HEK293T (cell line): Measurements from ENCODE around the gene TPD52L2.
A peak's percentile ranks its signal among the peaks of the same experiment; 100 is the strongest.

Source experiments
- CTCF ChIA-PET: fragments of 350-600 bp; formaldehyde crosslinking; extraction: SDS; loops from one replicate; lab custom pipeline; 2021; ENCODE audit warnings: antibody characterized with exemption, inconsistent platforms; lab: Yijun Ruan, JAX
- POLR2A ChIA-PET: fragments of 350-600 bp; formaldehyde crosslinking; extraction: SDS; loops from one replicate; lab custom pipeline; 2020; ENCODE audit warnings: antibody characterized with exemption, inconsistent platforms; lab: Yijun Ruan, JAX
- DNase-seq: peaks from one replicate; pipeline ENCODE4 v3.0.0; 2012; ENCODE audit warnings: mixed read lengths; ENCODE audit errors: extremely low spot score
- ARNT ChIP-seq: fragments of 450-650 bp; IDR thresholded peaks from 2 replicates; pipeline ENCODE4 v1.6.1; 2017; ENCODE audit warnings: mild to moderate bottlenecking
- BHLHE40 ChIP-seq: fragments of 450-650 bp; IDR thresholded peaks from 2 replicates; pipeline ENCODE4 v1.6.1; 2016; ENCODE audit warnings: mild to moderate bottlenecking, moderate library complexity, borderline replicate concordance
- CTBP1 ChIP-seq: fragments of 450-650 bp; IDR thresholded peaks from 2 replicates; pipeline ENCODE4 v1.6.1; 2016; ENCODE audit warnings: borderline replicate concordance
- ELF4 ChIP-seq: fragments of 450-650 bp; IDR thresholded peaks from 2 replicates; pipeline ENCODE4 v1.6.1; 2017; ENCODE audit warnings: antibody characterized with exemption
- FOXA1 ChIP-seq: fragments of 450-650 bp; IDR thresholded peaks from 2 replicates; pipeline ENCODE4 v1.6.1; 2016; ENCODE audit warnings: mild to moderate bottlenecking
- FOXK2 ChIP-seq: fragments of 450-650 bp; IDR thresholded peaks from 2 replicates; pipeline ENCODE4 v1.6.1; 2016; ENCODE audit warnings: mild to moderate bottlenecking
- FOXM1 ChIP-seq: fragments of 450-650 bp; IDR thresholded peaks from 2 replicates; pipeline ENCODE4 v1.6.1; 2017; ENCODE audit warnings: mild to moderate bottlenecking, borderline replicate concordance
- HDGF ChIP-seq: fragments of 450-650 bp; IDR thresholded peaks from 2 replicates; pipeline ENCODE4 v1.6.1; 2017; ENCODE audit warnings: antibody characterized with exemption, borderline replicate concordance
- L3MBTL2 ChIP-seq: fragments of 450-650 bp; conservative IDR thresholded peaks from 2 replicates; pipeline ENCODE4 v1.6.1; 2016; ENCODE audit warnings: mild to moderate bottlenecking
- LEF1 ChIP-seq: fragments of 450-650 bp; IDR thresholded peaks from 2 replicates; pipeline ENCODE4 v1.6.1; 2017; ENCODE audit warnings: mild to moderate bottlenecking, borderline replicate concordance
- NFRKB ChIP-seq: fragments of 450-650 bp; IDR thresholded peaks from 2 replicates; pipeline ENCODE4 v1.6.1; 2016; ENCODE audit warnings: mild to moderate bottlenecking, moderate library complexity
- PKNOX1 ChIP-seq: fragments of 450-650 bp; IDR thresholded peaks from 2 replicates; pipeline ENCODE4 v1.6.1; 2016
- SP1 ChIP-seq: fragments of 450-650 bp; IDR thresholded peaks from 2 replicates; pipeline ENCODE4 v1.6.1; 2017
- SUZ12 ChIP-seq: fragments of 450-650 bp; IDR thresholded peaks from 2 replicates; pipeline ENCODE4 v1.6.1; 2016; ENCODE audit warnings: mild to moderate bottlenecking
- TARDBP ChIP-seq: fragments of 450-650 bp; IDR thresholded peaks from 2 replicates; pipeline ENCODE4 v1.6.1; 2016
- ZNF384 ChIP-seq: fragments of 450-650 bp; IDR thresholded peaks from 2 replicates; pipeline ENCODE4 v1.6.1; 2016

Gene TPD52L2

DNA sequence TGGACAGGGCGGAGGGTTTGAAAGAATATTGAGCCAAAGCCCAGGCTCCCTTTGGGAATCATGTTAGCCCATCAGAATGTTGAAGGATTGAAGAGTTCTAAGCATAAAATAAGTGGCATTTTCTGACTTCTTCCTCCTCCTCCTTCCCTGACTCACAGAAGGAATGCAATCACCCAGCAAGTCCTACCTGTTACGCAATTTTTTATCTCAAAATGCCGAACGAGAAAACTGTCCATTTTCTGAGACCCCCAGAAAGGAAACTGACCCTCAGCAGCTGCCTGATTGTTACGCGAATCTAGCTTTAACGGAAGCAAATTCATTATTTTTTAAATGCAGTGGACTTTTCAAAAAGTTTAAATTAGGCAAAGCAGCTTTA lies 25.1 kb downstream of the TPD52L2 start:
- CTCF ChIA-PET = no interaction called here
- DNase-seq = no peak
- POLR2A ChIA-PET = no interaction called here
- no peak for TF ChIP-seq ZNF384
- TF ChIP-seq LEF1 = no peak
- TF ChIP-seq PKNOX1 = no peak
- no peak for TF ChIP-seq FOXA1
- TF ChIP-seq FOXK2 = no peak
- no peak for TF ChIP-seq TARDBP
- no peak for TF ChIP-seq FOXM1
- TF ChIP-seq ARNT = no peak
- TF ChIP-seq L3MBTL2 = no peak
- no peak for TF ChIP-seq SP1
- TF ChIP-seq BHLHE40 = no peak
- no peak for TF ChIP-seq SUZ12
- TF ChIP-seq HDGF = no peak
- no peak for TF ChIP-seq ELF4

- CTCF ChIA-PET = no interaction called here
- no peak for TF ChIP-seq HDGF
- no peak for TF ChIP-seq CTBP1
- no peak for TF ChIP-seq TARDBP
- no peak for TF ChIP-seq ZNF384
- no peak for TF ChIP-seq NFRKB
- TF ChIP-seq BHLHE40 = no peak
- TF ChIP-seq SUZ12 = no peak
- TF ChIP-seq SP1 = no peak
- TF ChIP-seq FOXK2 = no peak
- no peak for TF ChIP-seq LEF1
- TF ChIP-seq L3MBTL2 = no peak
- no peak for TF ChIP-seq FOXM1
- no peak for TF ChIP-seq FOXA1
- POLR2A ChIA-PET = interaction anchor here (1.4 to 1.5 kb wide), 2 partner anchors 24 to 66 kb away, joined by 3 read pairs; partner anchors contain the start of gene UCKL1
- no peak for DNase-seq
Measured at GRCh38 chr20:63890616-63891015, 25.5 kb downstream of the TPD52L2 start.

DNA sequence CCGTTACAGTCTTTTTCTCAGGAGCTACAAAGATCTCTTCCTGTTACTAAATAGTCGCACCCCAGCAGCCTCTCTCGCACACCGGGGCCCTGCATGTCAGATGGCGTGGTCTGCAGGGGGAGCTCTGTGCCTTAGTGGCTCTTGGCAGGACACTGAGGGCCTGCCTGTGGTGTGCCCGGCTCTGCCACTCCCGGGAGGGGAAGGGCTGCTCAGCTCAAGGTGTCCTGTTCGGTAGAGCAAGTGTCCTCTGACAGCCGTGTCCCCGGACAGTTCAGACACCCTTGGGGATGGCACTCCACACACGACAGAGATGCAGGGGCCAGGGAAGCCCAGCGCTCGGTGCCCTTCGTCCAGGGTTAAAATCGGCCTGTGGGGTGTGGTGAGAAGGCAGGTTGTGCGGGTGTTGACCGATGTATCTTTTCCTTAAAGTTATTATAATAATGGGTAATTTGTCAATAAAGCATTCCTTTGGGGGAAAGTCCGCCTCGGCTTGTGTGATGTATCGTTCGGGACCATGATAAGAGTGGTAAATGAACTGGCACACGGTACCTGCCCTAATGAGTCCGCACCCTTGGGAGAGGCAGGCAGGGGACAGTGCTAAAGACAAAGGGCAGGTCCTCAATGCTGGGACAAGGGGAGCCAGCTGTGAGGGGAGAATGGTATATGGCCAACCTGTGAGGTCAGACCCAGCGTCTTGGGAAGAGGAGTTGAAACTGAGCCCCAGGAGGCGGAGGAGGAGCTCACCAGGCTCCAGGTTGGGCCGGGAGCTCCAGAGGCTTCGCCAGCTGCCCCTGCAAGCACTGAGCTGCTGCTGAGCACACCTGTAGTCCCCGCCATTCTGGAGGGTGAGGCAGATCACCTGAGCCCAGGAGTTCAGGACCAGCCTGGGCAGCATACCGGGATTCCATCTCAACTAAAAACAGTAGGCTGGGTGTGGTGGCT lies 26.3 kb downstream of the TPD52L2 start:
- POLR2A ChIA-PET = interaction anchor here (1.4 to 1.5 kb wide), 2 partner anchors 25 to 65 kb away, joined by 3 read pairs; partner anchors contain the start of gene UCKL1
- CTCF ChIA-PET = no interaction called here
- TF ChIP-seq HDGF (no peak), FOXA1 (no peak), LEF1 (no peak), ELF4 (no peak), PKNOX1 (no peak), SP1 (no peak), NFRKB (no peak), FOXM1 (no peak)
- DNase-seq = no peak

DNA sequence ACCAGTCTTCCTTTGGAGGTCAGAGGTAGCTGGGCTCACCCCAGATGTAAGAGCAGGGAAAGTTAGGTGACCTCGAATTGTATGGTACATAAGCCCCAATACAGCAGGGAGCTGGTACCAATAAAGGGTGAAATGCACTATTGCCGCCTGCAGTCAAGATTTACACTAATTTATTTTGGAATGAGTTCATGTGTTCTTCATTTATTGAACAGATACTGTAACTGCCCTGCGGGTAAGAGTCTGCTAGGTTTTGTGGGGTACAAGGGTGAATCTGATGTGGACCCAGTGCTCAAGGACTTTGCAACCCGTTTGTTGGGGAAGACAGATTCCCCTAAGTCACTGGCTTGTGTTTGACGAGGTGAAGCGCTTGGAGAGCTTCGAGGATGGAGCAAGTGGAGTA lies 27.3 kb downstream of the TPD52L2 start:
- no peak for DNase-seq
- ChIA-PET POLR2A (interaction anchor here (0.5 kb wide), 1 partner anchor 28 kb away, joined by 3 read pairs; the partner anchor contains the start of gene TPD52L2), CTCF (no interaction called here)
- TF ChIP-seq L3MBTL2 (no peak), LEF1 (no peak), TARDBP (no peak), ZNF384 (no peak), ELF4 (no peak)

- TF ChIP-seq ELF4 (no peak), SUZ12 (no peak), FOXK2 (no peak), FOXM1 (no peak), FOXA1 (no peak), TARDBP (no peak), ZNF384 (no peak), ARNT (no peak), CTBP1 (no peak), NFRKB (no peak), SP1 (no peak), LEF1 (no peak), L3MBTL2 (no peak), HDGF (no peak)
- DNase-seq = no peak
- POLR2A ChIA-PET = interaction anchor here (0.5 to 1.8 kb wide), 3 partner anchors 18 to 62 kb away, joined by 3 to 10 read pairs (median 3); partner anchors contain the start of genes TPD52L2 and UCKL1
- CTCF ChIA-PET = interaction anchor here (1.0 kb wide), 1 partner anchor 74 kb away, joined by 3 read pairs; no protein-coding TSS in a partner anchor
Measured at GRCh38 chr20:63893999-63894357, 28.9 kb downstream of the TPD52L2 start.

- CTCF ChIA-PET = interaction anchor here (1.0 kb wide), 1 partner anchor 74 kb away, joined by 3 read pairs; no protein-coding TSS in a partner anchor
- POLR2A ChIA-PET = interaction anchor here (1.0 to 1.8 kb wide), 2 partner anchors 18 to 29 kb away, joined by 3 to 10 read pairs; partner anchors contain the start of gene TPD52L2
- DNase-seq = peak; percentile 100
- peak; percentile 91 for TF ChIP-seq PKNOX1
- no peak for TF ChIP-seq L3MBTL2
- 0 out of 2 replicates have a peak, but pooled peaks have one; percentile 61 for TF ChIP-seq LEF1
- TF ChIP-seq TARDBP = peak; percentile 98
- no peak for TF ChIP-seq CTBP1
Measured at GRCh38 chr20:63894358-63895201, 29.5 kb downstream of the TPD52L2 start, which contains the start of gene DNAJC5. Gene DNAJC5 (plus strand): TSS chr20:63895126. CDS start chr20:63928346, 33,220 bp downstream.
